Stimulated activated CD8-positive, alpha-beta memory T cell treated with anti-CD3 and anti-CD28 coated beads, Interleukin-15, amount 100 ng/mL, for 1 hour (primary cell): Measurements from ENCODE around the gene APBB1.

ENCODE experiments used
- DNase-seq: peaks from one replicate; pipeline ENCODE4 v3.0.0-alpha.2; 2020; ENCODE audit warnings: low read depth

Gene APBB1

DNA sequence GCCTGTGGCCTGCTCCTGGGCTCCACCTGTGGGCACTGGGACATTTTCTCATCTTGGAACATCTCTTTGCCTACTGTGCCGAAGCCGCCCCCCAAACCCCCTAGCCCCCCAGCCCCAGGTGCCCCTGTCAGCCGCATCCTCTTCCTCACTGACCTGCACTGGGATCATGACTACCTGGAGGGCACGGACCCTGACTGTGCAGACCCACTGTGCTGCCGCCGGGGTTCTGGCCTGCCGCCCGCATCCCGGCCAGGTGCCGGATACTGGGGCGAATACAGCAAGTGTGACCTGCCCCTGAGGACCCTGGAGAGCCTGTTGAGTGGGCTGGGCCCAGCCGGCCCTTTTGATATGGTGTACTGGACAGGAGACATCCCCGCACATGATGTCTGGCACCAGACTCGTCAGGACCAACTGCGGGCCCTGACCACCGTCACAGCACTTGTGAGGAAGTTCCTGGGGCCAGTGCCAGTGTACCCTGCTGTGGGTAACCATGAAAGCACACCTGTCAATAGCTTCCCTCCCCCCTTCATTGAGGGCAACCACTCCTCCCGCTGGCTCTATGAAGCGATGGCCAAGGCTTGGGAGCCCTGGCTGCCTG is 27.3 kb downstream of the APBB1 start:
- no peak for DNase-seq

DNA sequence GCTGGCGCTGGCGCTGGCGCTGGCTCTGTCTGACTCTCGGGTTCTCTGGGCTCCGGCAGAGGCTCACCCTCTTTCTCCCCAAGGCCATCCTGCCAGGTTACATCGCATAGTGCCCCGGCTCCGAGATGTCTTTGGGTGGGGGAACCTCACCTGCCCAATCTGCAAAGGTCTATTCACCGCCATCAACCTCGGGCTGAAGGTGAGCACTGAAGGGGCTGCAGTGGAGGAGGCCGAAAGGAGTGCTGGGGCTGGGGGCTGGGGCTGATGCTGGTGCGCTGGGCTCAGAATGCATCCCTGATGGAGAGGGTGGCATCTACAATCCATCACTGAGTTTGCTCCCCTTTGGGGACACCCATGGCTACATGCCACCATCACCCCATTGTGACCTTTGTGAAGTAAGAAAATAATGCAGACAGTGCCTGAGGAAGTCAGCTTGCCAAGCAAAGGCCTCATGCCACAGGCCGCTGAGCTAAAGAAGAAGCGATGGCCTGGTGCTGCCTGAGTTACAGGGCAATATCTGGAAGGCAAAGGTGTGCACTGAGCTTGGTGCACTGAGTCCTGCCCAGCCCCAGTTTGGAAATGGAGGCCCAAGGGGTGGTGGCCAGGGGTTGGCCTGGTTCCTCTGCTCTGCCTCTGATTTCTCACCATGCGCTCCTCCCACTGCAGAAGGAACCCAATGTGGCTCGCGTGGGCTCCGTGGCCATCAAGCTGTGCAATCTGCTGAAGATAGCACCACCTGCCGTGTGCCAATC is 28.0 kb downstream of the APBB1 start:
- no peak for DNase-seq

GRCh38 chr11:6389905-6390717 is 28.8 kb downstream of the APBB1 start, which contains the start of gene SMPD1:
SMPD1 (plus strand) TSS chr11:6390474; CDS start chr11:6390599, 125 bp downstream.
- DNase-seq = peak; percentile 89

GRCh38 chr11:6388748-6389147 is 30.1 kb downstream of the APBB1 start:
- DNase-seq = no peak

- no peak for DNase-seq
Observed at GRCh38 chr11:6387811-6388599, 30.9 kb downstream of the APBB1 start.

GRCh38 chr11:6385046-6385777 is 33.7 kb downstream of the APBB1 start:
- DNase-seq = no peak

DNA sequence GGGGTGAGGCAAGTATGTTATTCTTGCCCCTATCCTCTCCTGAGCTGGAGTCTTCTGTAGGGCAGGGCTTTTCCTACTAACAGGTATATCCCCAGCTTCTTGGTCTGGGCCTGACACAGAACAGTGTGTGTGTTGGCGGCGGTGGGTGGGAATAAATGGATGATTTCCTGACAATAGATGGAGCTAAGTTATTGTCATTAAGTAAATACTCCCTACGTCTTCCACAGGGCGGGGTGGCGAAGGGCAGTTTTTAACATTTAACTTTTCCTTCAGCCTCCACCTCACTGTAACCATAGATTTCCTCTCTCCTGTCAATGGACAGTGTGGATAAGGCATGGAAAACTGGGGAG is 40.3 kb downstream of the APBB1 start:
- no peak for DNase-seq

GRCh38 chr11:6377902-6378639 is 40.8 kb downstream of the APBB1 start:
- DNase-seq = no peak

DNA sequence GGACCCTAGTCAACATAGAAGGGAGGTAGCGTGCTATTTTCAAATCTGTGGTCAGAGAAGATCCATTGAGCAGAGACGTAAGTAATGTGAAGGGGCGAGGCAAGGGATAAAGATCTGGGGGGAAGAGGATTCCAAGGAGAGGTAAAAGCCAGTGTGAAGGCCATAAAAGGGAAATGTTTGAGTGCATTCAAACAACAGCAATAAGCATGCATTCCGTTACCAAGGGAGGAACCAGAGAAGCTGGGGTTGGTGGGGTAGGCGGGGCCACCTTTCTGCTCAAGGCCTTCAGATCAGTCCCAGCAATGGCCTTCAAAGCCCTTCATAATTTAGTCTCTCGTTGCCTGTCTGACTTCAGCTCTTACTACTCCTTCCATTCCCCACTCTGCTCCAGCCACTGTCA is 47.1 kb downstream of the APBB1 start:
- no peak for DNase-seq

DNA sequence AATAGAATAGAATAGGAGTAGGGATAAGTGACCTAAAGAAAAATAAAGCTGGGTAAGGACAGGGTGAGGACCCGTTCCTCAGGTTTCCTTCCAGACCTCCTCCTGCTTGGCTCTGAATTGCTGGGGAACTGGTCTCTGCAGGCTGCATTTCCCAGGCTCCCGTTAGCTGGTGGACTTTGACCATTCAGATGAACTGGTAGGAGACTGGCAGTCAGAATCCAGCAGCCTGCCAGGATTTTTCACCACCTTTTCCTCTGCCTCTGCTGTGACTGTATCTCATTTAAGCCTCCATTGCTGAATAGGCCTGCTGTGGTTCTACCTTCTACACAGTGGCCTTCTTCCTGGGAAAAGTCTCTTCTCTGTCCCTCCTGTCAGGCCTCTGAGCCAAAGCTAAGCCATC is 53.2 kb downstream of the APBB1 start:
- no peak for DNase-seq

GRCh38 chr11:6362873-6363678 is 55.8 kb downstream of the APBB1 start:
- peak; percentile 38 for DNase-seq

DNA sequence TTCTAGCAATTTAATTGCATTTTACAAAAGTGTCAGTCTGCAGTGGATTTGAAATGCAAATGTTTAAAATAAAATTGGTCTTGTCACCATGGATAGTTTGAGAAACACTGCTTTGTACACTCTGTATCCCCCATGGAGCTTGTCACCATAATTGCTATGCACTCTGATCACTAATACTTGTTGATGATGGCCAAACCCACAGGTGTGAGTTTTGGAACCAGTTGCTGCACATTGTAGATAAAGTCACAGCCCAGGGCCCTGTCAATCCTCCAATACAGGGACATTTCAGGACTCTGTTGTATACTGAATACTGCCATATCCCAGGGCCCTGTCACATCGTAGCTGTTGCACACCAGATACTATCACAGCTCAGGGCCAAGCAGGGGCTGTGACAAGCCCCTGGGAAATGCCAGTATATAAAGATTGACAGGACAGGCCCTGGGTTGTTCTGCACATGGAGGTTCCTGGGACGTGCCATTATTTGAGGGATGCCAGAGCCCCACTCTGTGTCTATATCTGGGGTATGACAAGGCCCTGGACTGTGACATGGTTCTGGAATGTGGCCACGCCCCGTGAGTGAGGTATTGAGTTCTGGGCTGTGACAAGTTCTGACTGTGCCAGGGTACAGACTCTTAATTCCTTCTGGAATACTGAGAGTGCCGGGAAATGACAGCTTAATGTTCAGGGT is 56.6 kb downstream of the APBB1 start:
- no peak for DNase-seq

- no peak for DNase-seq
Observed at GRCh38 chr11:6360183-6360582, 58.7 kb downstream of the APBB1 start.

DNA sequence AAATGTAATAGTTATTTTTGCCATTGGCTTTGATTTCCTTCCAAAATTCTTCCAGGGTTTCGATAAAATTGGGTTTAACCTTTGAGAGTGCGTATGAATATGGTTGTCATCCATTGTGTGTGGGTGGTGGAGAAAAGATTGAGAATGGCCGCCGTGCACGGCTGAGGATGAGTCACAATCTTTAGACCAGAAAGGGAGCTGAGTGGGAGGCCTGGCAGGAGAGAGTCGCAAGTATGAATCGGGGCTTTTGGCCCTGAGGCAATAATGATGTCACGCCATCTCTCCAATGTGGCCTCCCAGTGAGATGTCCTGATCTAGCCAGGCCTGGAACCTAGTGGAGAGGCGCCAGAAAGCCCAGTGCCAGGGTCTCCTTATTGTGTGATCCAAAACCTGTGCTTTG is 61.7 kb downstream of the APBB1 start:
- no peak for DNase-seq

GRCh38 chr11:6356503-6357055 is 62.3 kb downstream of the APBB1 start:
- DNase-seq = no peak

GRCh38 chr11:6354651-6355485 is 64.0 kb downstream of the APBB1 start:
- no peak for DNase-seq

DNA sequence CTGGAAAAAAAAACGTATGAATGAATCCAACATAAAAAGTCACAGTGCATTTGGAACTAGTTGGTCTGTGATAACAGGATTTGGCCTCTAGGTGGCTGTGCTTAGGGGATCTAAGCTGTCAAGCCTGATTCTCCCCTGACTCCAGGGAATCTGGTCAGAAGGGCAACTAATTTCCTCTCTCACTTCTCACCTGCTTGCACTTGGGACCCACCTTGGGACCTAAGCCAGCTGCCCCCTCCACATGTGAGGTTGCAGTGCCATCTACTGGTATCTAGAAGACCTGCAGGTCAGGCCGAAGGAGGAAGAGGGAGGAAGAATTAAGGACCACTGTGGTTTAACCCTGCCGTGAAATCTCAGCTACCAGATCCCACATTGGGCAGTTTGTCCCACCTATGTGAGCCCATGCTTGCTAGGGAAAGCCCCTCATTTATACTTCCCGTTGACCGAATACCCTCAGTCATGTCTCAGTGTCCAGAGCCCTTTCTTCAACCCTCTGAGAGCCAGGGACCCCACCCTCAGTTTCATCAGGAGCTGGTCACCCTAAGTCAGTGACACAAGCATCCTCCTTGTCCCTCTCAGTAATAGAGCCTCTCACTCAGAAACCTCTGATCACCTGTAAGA is 65.4 kb downstream of the APBB1 start:
- peak; percentile 24 for DNase-seq
